Kidney (tissue), 22 donors: ENCODE results near the gene MED27. TPM values are rescaled to one million over a fixed set of nuclear protein-coding genes. Genes with fewer than 3 reads are reported as not detected.

Source experiments
- DNase-seq, 5 donors: peaks; one replicate each; pipeline ENCODE4 v3.0.0-alpha.2; 2013 to 2020
- FAIRE-seq: peaks from 2 replicates; lab custom pipeline; 2012; peaks lifted over from hg19 to GRCh38; lab: Jason Lieb, UNC
- H3K27ac ChIP-seq, 2 donors: one replicate each; pipeline ENCODE4 v1.7.0; 2013; ENCODE audit warnings: low read depth in 2 of 2, low read length in 2 of 2, inconsistent platforms in 1 of 2
- H3K27me3 ChIP-seq: one replicate; pipeline ENCODE4 v1.7.1; 2013; ENCODE audit warnings: low read length, inconsistent platforms; ENCODE audit not compliant: control insufficient read depth, insufficient read depth
- H3K36me3 ChIP-seq, 3 donors: one replicate each; pipeline versions ENCODE4 v1.7.0 to v1.7.1; 2013; ENCODE audit warnings: low read length in 3 of 3, control low read depth in 1 of 3, inconsistent platforms in 1 of 3; ENCODE audit not compliant: insufficient read depth in 3 of 3, control insufficient read depth in 2 of 3
- H3K4me1 ChIP-seq, 3 donors: one replicate each; pipeline versions ENCODE4 v1.7.0 to v1.7.1; 2013; ENCODE audit warnings: low read length in 3 of 3, inconsistent platforms in 1 of 3, low read depth in 1 of 3; ENCODE audit not compliant: control insufficient read depth in 2 of 3, insufficient read depth in 2 of 3
- H3K4me3 ChIP-seq, 3 donors: one replicate each; pipeline versions ENCODE4 v1.7.0 to v1.8.1; 2013; ENCODE audit warnings: low read length in 3 of 3, control low read depth in 1 of 3, inconsistent platforms in 1 of 3
- H3K9ac ChIP-seq, 3 donors: one replicate each; pipeline versions ENCODE4 v1.7.0 to v1.7.1; 2013; ENCODE audit warnings: low read length in 3 of 3, control low read depth in 1 of 3, inconsistent platforms in 1 of 3
- H3K9me3 ChIP-seq, 3 donors: one replicate each; pipeline versions ENCODE4 v1.7.0 to v1.7.1; 2013; ENCODE audit warnings: low read length in 3 of 3, control low read depth in 1 of 3, inconsistent platforms in 1 of 3; ENCODE audit not compliant: control insufficient read depth in 2 of 3, insufficient read depth in 1 of 3
- CTCF ChIP-seq: IDR thresholded peaks from 3 replicates; pipeline ENCODE4 v1.5.1; 2012; ENCODE audit warnings: mild to moderate bottlenecking, moderate library complexity, borderline replicate concordance; ENCODE audit not compliant: insufficient read depth; ENCODE audit errors: extremely low read depth
- intact Hi-C: fragments of 100-400 bp; cut with DNase I; formaldehyde crosslinking; loops from one replicate; pipeline ENCODE4 v1.11.1; 2022
- long read RNA-seq, 10 donors: library from polyadenylated mRNA in 1 of 10; unstranded in 1 of 10; transcript quantifications; one replicate each; pipeline ENCODE4 v2.0.0 and lab custom pipeline, GENCODE V29; 2021 to 2026
- polyA plus RNA-seq: library from polyadenylated mRNA; stranded (reverse); fragments of 350-450 nt; fragmentation: Illumina TruSeq; extraction: RNeasy Lipid Tissue Mini Kit (QIAGEN cat#74804); gene quantifications from one replicate; pipeline ENCODE4 v1.2.3, GENCODE V29; 2014; ENCODE audit warnings: low read depth, low replicate concordance; ENCODE audit not compliant: insufficient read depth
- total RNA-seq: library from RNA; stranded (reverse); fragmentation: NEBNext Ultra II Directional; extraction: Animal tissue kit (Norgen Biotek cat#: 25700); gene quantifications from one replicate; pipeline ENCODE4 v1.2.1, GENCODE V29; 2021
- donor health status: control.
- donor health status: control.
- donor health status: control.
- donor health status: control.
- donor health status: control.
- donor health status: DM: yes; HTN: yes; CAD: no.
- donor health status: Normal renal cell carcinoma (clear cell type).

MED27 gene
- 15.9 TPM for total RNA-seq
- polyA plus RNA-seq, result 23.1 TPM
- long read RNA-seq, donor 1, transcript MED27-201 (8 exons, 1,431 nt), result major isoform, 5 of 5 reads
- long read RNA-seq, donor 1, partial matches to known transcripts, result 0 of 5 reads
- long read RNA-seq, donor 1, other reads (novel, unspliced or antisense), result 0 of 5 reads
- long read RNA-seq, donor 2, transcript MED27-201 (8 exons, 1,431 nt), result major isoform, 7 of 7 reads
- long read RNA-seq, donor 2, partial matches to known transcripts, result 0 of 7 reads
- long read RNA-seq, donor 2, other reads (novel, unspliced or antisense), result 0 of 7 reads
- long read RNA-seq, donor 3, transcript MED27-201 (8 exons, 1,431 nt), result major isoform, 9 of 9 reads
- long read RNA-seq, donor 3, partial matches to known transcripts, result 0 of 9 reads
- long read RNA-seq, donor 3, other reads (novel, unspliced or antisense), result 0 of 9 reads
- long read RNA-seq, donor 4, transcript MED27-201 (8 exons, 1,431 nt), result major isoform, 14 of 14 reads
- long read RNA-seq, donor 4, partial matches to known transcripts, result 0 of 14 reads
- long read RNA-seq, donor 4, other reads (novel, unspliced or antisense), result 0 of 14 reads
- long read RNA-seq, donor 5, partial matches to known transcripts, result 0 of 3 reads
- long read RNA-seq, donor 5, other reads (novel, unspliced or antisense), result 0 of 3 reads
- long read RNA-seq, donor 6, transcript MED27-201 (8 exons, 1,431 nt), result major isoform, 13 of 19 reads
- long read RNA-seq, donor 6, partial matches to known transcripts, result 6 of 19 reads
- long read RNA-seq, donor 6, other reads (novel, unspliced or antisense), result 0 of 19 reads
- long read RNA-seq, donor 7, transcript MED27-201 (8 exons, 1,431 nt), result major isoform, 7 of 9 reads
- long read RNA-seq, donor 7, partial matches to known transcripts, result 2 of 9 reads
- long read RNA-seq, donor 7, other reads (novel, unspliced or antisense), result 0 of 9 reads
- long read RNA-seq, donor 8, transcript MED27-201 (8 exons, 1,431 nt), result major isoform, 5 of 10 reads
- long read RNA-seq, donor 8, partial matches to known transcripts, result 0 of 10 reads
- long read RNA-seq, donor 8, other reads (novel, unspliced or antisense), result 5 of 10 reads
- long read RNA-seq, donor 9, partial matches to known transcripts, result 0 of 4 reads
- long read RNA-seq, donor 9, other reads (novel, unspliced or antisense), result 0 of 4 reads
- long read RNA-seq, donor 10, transcript MED27-201 (8 exons, 1,431 nt), result major isoform, 7 of 7 reads
- long read RNA-seq, donor 10, partial matches to known transcripts, result 0 of 7 reads
- long read RNA-seq, donor 10, other reads (novel, unspliced or antisense), result 0 of 7 reads

DNA sequence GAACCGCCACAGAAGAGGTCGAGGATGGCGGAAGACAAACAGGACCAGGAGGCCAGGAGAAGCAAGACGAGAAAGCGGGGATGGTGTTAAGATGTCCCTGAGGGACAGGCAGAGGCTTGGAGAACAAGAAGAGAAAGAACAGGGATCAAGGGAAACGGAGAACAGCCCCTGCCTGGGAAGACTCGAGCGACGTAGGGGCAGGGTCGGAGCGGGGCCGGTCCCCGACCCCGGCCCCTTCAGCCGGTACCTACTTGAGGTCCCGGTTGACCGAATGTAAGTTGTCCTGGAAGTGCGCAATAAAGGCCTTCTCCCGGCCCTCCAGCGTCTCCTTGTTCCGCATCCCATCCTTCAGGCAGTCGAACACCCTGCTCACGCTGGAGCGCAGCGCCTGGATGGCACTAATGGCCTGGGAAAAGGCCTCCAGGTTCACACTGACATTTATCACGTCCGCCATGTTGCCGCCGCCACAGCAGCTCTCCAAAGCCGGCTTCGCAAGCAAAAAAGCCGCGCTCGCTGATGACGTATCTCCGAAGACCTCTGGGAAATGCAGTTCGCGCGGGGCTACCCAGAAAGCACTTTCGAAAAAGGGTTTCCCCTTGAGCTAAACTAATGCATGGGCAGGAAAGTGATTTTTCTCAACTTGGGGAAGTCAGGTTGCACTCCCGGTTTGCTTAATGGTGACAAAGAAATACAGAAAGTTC, at the start of gene MED27:
TSS of gene MED27 (minus strand) at position 477 of the 701 bp plus-strand sequence. CDS start at position 454, 23 bp downstream.
- Histone ChIP-seq H3K27ac (no peak within 1 kb of the TSS), H3K9me3 (no peaks in the 10 kb centered on the region), H3K27me3 (no peaks in the 10 kb centered on the region), H3K4me1 (peaks cover 0 to 11% (median 10%) of the 10 kb centered on the region in 3 donors), H3K4me3 (peak within 1 kb of the TSS; percentile 86 to 99 (median 98)), H3K9ac (peak within 1 kb of the TSS; percentile 77 to 90 (median 88)), H3K36me3 (peaks cover 0 to 12% (median 10%) of the 10 kb centered on the region in 3 donors)
- FAIRE-seq, result peak; percentile 46
- DNase-seq, result peak; percentile 92 to 97 (median 96)
- no peak for TF ChIP-seq CTCF
- intact Hi-C loops, result no loop called here

DNA sequence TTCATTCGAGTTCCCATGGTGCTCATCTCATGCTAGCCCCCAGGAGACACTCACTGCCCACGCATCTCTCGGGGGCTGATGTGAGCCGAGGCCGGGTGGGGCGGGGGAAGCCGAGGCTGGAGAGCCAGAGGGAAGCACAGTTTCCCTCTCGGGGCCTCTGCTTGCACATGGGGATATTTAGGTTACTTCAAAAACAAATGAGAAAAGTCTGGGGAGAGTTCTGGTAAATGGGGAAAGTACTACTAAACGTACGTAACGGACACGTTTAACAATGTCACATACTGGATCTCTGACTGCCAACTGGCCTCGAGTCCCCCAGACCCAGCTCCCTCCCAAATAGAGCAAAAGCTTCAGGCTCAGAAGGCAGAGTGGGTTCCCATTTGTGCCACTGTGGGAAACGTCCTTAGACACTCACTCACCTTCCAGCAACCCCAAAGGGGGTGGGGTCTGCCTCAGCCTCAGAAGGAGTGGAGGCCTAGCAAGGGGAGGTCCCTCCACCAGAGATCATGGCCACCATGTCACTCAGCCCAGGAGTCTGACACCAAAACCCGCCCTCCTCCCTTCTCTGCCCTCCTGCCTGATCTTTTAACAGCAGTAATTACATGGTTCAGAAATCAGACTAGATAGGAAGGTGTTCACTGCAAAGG, 48.3 kb upstream of the MED27 start:
- Histone ChIP-seq H3K27me3 (peaks cover 18% of the 10 kb centered on the region), H3K36me3 (no peaks in the 10 kb centered on the region), H3K4me1 (no peaks in the 10 kb centered on the region), H3K4me3 (no peak overlapping the region), H3K27ac (no peak overlapping the region), H3K9me3 (no peaks in the 10 kb centered on the region), H3K9ac (no peak overlapping the region)
- DNase-seq, result peak in 3 of 5 donors; percentile 16 to 26 (median 22)
- FAIRE-seq, result no peak
- TF ChIP-seq CTCF, result no peak
- intact Hi-C loops, result no loop called here

- no peaks in the 10 kb centered on the region for H3K9me3 ChIP-seq
- peaks cover 18% of the 10 kb centered on the region for H3K27me3 ChIP-seq
- no peak for DNase-seq
- FAIRE-seq, result no peak
- TF ChIP-seq CTCF, result no peak
- no peaks in the 10 kb centered on the region for H3K36me3 ChIP-seq
- H3K4me1 ChIP-seq, result no peaks in the 10 kb centered on the region
- H3K27ac ChIP-seq, result no peak overlapping the region
- no peak overlapping the region for H3K9ac ChIP-seq
- no peak overlapping the region for H3K4me3 ChIP-seq
- intact Hi-C loops, result no loop called here
Observed at GRCh38 chr9:132126680-132127236, 47.1 kb upstream of the MED27 start.
